ENCODE measurements around the gene NCKAP5.

GRCh38 chr2:132665401-132666140, 902.7 kb downstream of the NCKAP5 start:
- TF ChIP-seq REST (IDR thresholded peaks at IDR 0.05; ENCODE audit: insufficient read depth in 1 of 2, low read depth in 2 of 2, low read length in 2 of 2) (no peak), TAF1 (IDR thresholded peaks at IDR 0.05; ENCODE audit: borderline replicate concordance, insufficient read depth, low read length) (no peak), SIN3A (IDR thresholded peaks at IDR 0.05; ENCODE audit: borderline replicate concordance, insufficient read depth, low read length) (no peak)

Measured in PFSK-1 (cell line).